IMR-90 (cell line): ENCODE measurements around the gene LRFN2. TPM values are rescaled to one million over a fixed set of nuclear protein-coding genes. Genes with fewer than 3 reads are reported as not detected.

Experiments used
- ATAC-seq: fragments of 200-7000 bp; cut with Tn5 transposase; 2 replicates; pipeline ENCODE4 v1.9.1; 2020; ENCODE audit warnings: low read depth, mild to moderate bottlenecking, moderate library complexity
- BruUV-seq: library from RNA; stranded (reverse); fragments of 400-500 nt; replicated peaks from 2 replicates; lab custom pipeline; 2021; lab: Mats Ljungman, UMichigan
- CTCF ChIA-PET: fragments of 300-600 bp; formaldehyde crosslinking; extraction: SDS; loops from one replicate; lab custom pipeline; 2021; ENCODE audit warnings: antibody characterized with exemption; lab: Yijun Ruan, JAX
- POLR2A ChIA-PET: fragments of 300-600 bp; sonication (Branson Sonifier 250); formaldehyde crosslinking; loops from one replicate; lab custom pipeline; 2022; ENCODE audit warnings: antibody characterized with exemption; ENCODE audit not compliant: unreplicated experiment; lab: Charles Lee
- DNase-seq: peaks from one replicate; pipeline ENCODE4 v3.0.0; 2013
- H2AFZ ChIP-seq: replicated peaks from 2 replicates; pipeline ENCODE3; 2013; ENCODE audit warnings: low read length, mild to moderate bottlenecking; ENCODE audit not compliant: poor library complexity
- H2AK5ac ChIP-seq: 2 replicates; pipeline ENCODE4 v1.6.1; 2013; ENCODE audit warnings: low read depth, low read length, inconsistent platforms
- H2AK9ac ChIP-seq: replicated peaks from 2 replicates; pipeline ENCODE3; 2013; ENCODE audit warnings: mild to moderate bottlenecking, low read depth, low read length, moderate library complexity; ENCODE audit not compliant: poor library complexity
- H2BK120ac ChIP-seq: 2 replicates; pipeline ENCODE4 v1.6.1; 2013; ENCODE audit warnings: low read depth, low read length, inconsistent platforms
- H2BK15ac ChIP-seq: 3 replicates; pipeline ENCODE4 v1.6.1; 2013; ENCODE audit warnings: low read depth, low read length, inconsistent platforms
- H2BK20ac ChIP-seq: 2 replicates; pipeline ENCODE4 v1.6.1; 2013; ENCODE audit warnings: low read depth, mild to moderate bottlenecking, inconsistent platforms, low read length, moderate library complexity
- H2BK5ac ChIP-seq: 2 replicates; pipeline ENCODE4 v1.6.1; 2013; ENCODE audit warnings: mild to moderate bottlenecking, low read depth, low read length, inconsistent platforms; ENCODE audit not compliant: poor library complexity, severe bottlenecking
- H3K14ac ChIP-seq: replicated peaks from 2 replicates; pipeline ENCODE4 v1.6.1; 2013; ENCODE audit warnings: low read depth, low read length, inconsistent platforms
- H3K18ac ChIP-seq: 2 replicates; pipeline ENCODE4 v1.6.1; 2013; ENCODE audit warnings: low read depth, low read length, control low read depth
- H3K23ac ChIP-seq: 2 replicates; pipeline ENCODE4 v1.6.1; 2013; ENCODE audit warnings: low read depth, low read length, inconsistent platforms
- H3K27ac ChIP-seq: 2 replicates; pipeline ENCODE4 v1.5.1; 2013; ENCODE audit warnings: mild to moderate bottlenecking, control low read depth, low read length; ENCODE audit not compliant: insufficient read depth
- H3K27me3 ChIP-seq: 2 replicates; pipeline ENCODE4 v1.6.1; 2013; ENCODE audit warnings: low read length; ENCODE audit not compliant: control insufficient read depth, insufficient read depth
- H3K36me3 ChIP-seq: 2 replicates; pipeline ENCODE4 v1.6.1; 2013; ENCODE audit warnings: low read length, mixed read lengths; ENCODE audit not compliant: control insufficient read depth, insufficient read depth
- H3K4ac ChIP-seq: 2 replicates; pipeline ENCODE4 v1.6.1; 2013; ENCODE audit warnings: low read depth, low read length, inconsistent platforms
- H3K4me1 ChIP-seq: 2 replicates; pipeline ENCODE4 v1.6.1; 2013; ENCODE audit warnings: low read length, mixed read lengths; ENCODE audit not compliant: control insufficient read depth, insufficient read depth
- H3K4me2 ChIP-seq: 2 replicates; pipeline ENCODE4 v1.6.1; 2013; ENCODE audit warnings: low read depth, mild to moderate bottlenecking, control low read depth, low read length, moderate library complexity
- H3K4me3 ChIP-seq: 2 replicates; pipeline ENCODE4 v1.5.1; 2013; ENCODE audit warnings: low read depth, mild to moderate bottlenecking, control low read depth, low read length, moderate library complexity; ENCODE audit not compliant: insufficient read depth
- H3K56ac ChIP-seq: 2 replicates; pipeline ENCODE4 v1.6.1; 2013; ENCODE audit warnings: low read length, inconsistent platforms; ENCODE audit not compliant: insufficient read depth; ENCODE audit errors: extremely low read depth
- H3K79me1 ChIP-seq, 2 experiments: 2 replicates each; pipeline ENCODE4 v1.6.1; 2013; ENCODE audit warnings: low read length in 2 of 2, inconsistent platforms in 1 of 2, low read depth in 1 of 2
- H3K9ac ChIP-seq: 2 replicates; pipeline ENCODE4 v1.6.1; 2013; ENCODE audit warnings: low read depth, low read length, control low read depth
- H3K9me1 ChIP-seq: 2 replicates; pipeline ENCODE4 v1.6.1; 2013; ENCODE audit warnings: low read length, inconsistent platforms; ENCODE audit not compliant: insufficient read depth
- H3K9me3 ChIP-seq: 2 replicates; pipeline ENCODE4 v1.6.1; 2013; ENCODE audit warnings: low read length; ENCODE audit not compliant: control insufficient read depth, insufficient read depth
- H4K20me1 ChIP-seq: 2 replicates; pipeline ENCODE4 v1.6.1; 2013; ENCODE audit warnings: low read length, inconsistent platforms; ENCODE audit not compliant: insufficient read depth
- H4K5ac ChIP-seq: 2 replicates; pipeline ENCODE4 v1.6.1; 2013; ENCODE audit warnings: mild to moderate bottlenecking, low read depth, low read length, control low read depth
- H4K8ac ChIP-seq, 2 experiments: 2 replicates each; pipeline ENCODE4 v1.6.1; 2013; ENCODE audit warnings: low read depth in 2 of 2, low read length in 2 of 2, control low read depth in 1 of 2, inconsistent platforms in 1 of 2
- H4K91ac ChIP-seq: 2 replicates; pipeline ENCODE4 v1.6.1; 2013; ENCODE audit warnings: low read depth, low read length, inconsistent platforms; ENCODE audit not compliant: insufficient read depth
- CEBPB ChIP-seq: IDR thresholded peaks from 2 replicates; pipeline ENCODE4 v1.6.1; 2012; ENCODE audit warnings: low read depth, low read length, improper control_type of control experiment
- CHD1 ChIP-seq: IDR thresholded peaks from 2 replicates; pipeline ENCODE4 v1.6.1; 2012; ENCODE audit warnings: low read depth, low read length, improper control_type of control experiment
- FOS ChIP-seq: fragments of 150-350 bp; IDR thresholded peaks from 2 replicates; pipeline ENCODE4 v1.6.1; 2016; ENCODE audit warnings: low read depth, low read length
- MAFK ChIP-seq: IDR thresholded peaks from 2 replicates; pipeline ENCODE4 v1.6.1; 2012; ENCODE audit warnings: low read depth, low read length, improper control_type of control experiment
- MAZ ChIP-seq: IDR thresholded peaks from 2 replicates; pipeline ENCODE4 v1.6.1; 2012; ENCODE audit warnings: low read depth, mild to moderate bottlenecking, low read length, improper control_type of control experiment, moderate library complexity, borderline replicate concordance
- MXI1 ChIP-seq: IDR thresholded peaks from 2 replicates; pipeline ENCODE4 v1.6.1; 2012; ENCODE audit warnings: low read depth, mild to moderate bottlenecking, low read length, moderate library complexity, borderline replicate concordance
- POLR2A ChIP-seq: IDR thresholded peaks from 2 replicates; pipeline ENCODE4 v1.6.1; 2012; ENCODE audit warnings: mild to moderate bottlenecking, low read depth, low read length
- RAD21 ChIP-seq: IDR thresholded peaks from 2 replicates; pipeline ENCODE4 v1.6.1; 2012; ENCODE audit warnings: low read length, improper control_type of control experiment
- RCOR1 ChIP-seq: IDR thresholded peaks from 2 replicates; pipeline ENCODE4 v1.6.1; 2012; ENCODE audit warnings: mild to moderate bottlenecking, low read length, improper control_type of control experiment; ENCODE audit not compliant: insufficient replicate concordance
- WGBS, 2 experiments: methylation state at CpG; one replicate each; pipeline versions ENCODE4 v1.1.5 to v1.1.7; 2013; ENCODE audit warnings: missing lambda C conversion rate in 2 of 2; ENCODE audit not compliant: insufficient read length in 1 of 2; ENCODE audit errors: extremely low coverage in 2 of 2; 5-methylcytosine and 5-hydroxymethylcytosine counted together
- dilution Hi-C: fragments of 300-500 bp; cut with HindIII; formaldehyde crosslinking; loops from one replicate; pipeline ENCODE4 v1.14.3; 2018; ENCODE audit warnings: low sequenced_read_pairs; ENCODE audit not compliant: unreplicated experiment
- in situ Hi-C: fragments of 300-500 bp; cut with MboI; formaldehyde crosslinking; loops from 3 replicates; pipeline ENCODE4 v1.14.3; 2019; ENCODE audit warnings: low sequenced_read_pairs, inconsistent platforms, mixed read lengths
- intact Hi-C: fragments of 100-400 bp; cut with micrococcal nuclease; formaldehyde crosslinking; loops from 2 replicates; pipeline ENCODE4 v1.10.0; 2022
- polyA plus RNA-seq, 3 experiments: library from polyadenylated mRNA; depleted of rRNA; stranded (reverse); fragments of >200 nt; gene quantifications; 2 replicates each; pipeline ENCODE4 v1.2.3, GENCODE V29; 2012; ENCODE audit warnings: low replicate concordance in 1 of 3
- total RNA-seq: library from RNA; depleted of rRNA; stranded (reverse); fragments of >200 nt; gene quantifications from 2 replicates; pipeline ENCODE4 v1.2.3, GENCODE V29; 2012
- TF ChIP-seq, protein P1 (sequence below): fragments of 150-350 bp; IDR thresholded peaks from 2 replicates; pipeline ENCODE4 v1.6.1; 2016; ENCODE audit warnings: low read depth, mild to moderate bottlenecking, low read length, moderate library complexity, borderline replicate concordance

Gene LRFN2
- total and polyA plus RNA-seq, 2 of the 4 experiments (the other 2 are of a cell fraction): not detected

DNA sequence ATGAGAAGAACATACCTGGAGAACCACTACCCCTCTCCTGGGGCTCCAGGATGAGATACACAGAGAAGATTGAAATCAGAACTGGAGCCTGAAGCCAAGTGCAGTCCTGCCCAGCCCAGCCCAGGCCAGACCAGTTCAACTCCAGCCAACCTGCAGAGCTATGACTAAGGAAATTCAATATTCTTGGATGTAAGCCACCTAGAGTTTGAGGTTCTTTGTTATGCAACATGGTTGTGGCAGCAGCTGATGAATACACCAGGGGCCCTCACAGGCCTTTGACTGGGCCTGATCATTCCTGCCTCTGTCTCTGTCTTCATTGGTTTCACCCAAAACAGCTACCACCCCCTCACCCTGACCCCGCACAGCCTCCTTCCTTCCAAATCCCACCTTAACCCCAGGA, 167.8 kb downstream of the LRFN2 start:
- intact Hi-C loops: no loop called here

More for the DNA sequence above, 167.8 kb downstream of the LRFN2 start:
- H3K56ac ChIP-seq: no peak overlapping the region
- no peaks in the 10 kb centered on the region for H3K36me3 ChIP-seq
- no peaks in the 10 kb centered on the region for H3K79me1 ChIP-seq
- POLR2A ChIA-PET: no interaction called here
- no peak overlapping the region for H3K18ac ChIP-seq
- no peak overlapping the region for H2AK9ac ChIP-seq
- in situ Hi-C loops (no loop called here), dilution Hi-C loops (no loop called here)
- no peak for ATAC-seq
- no peak overlapping the region for H2BK120ac ChIP-seq
- H2BK5ac ChIP-seq: no peak overlapping the region
- H2AK5ac ChIP-seq: no peak overlapping the region
- H3K4me2 ChIP-seq: no peak overlapping the region
- H4K5ac ChIP-seq: no peak overlapping the region
- no peak overlapping the region for H3K14ac ChIP-seq
- no CpG with 5 or more reads among the region's 1 CpG for WGBS, 2 experiments
- no peak overlapping the region for H2AFZ ChIP-seq
- no peak overlapping the region for H3K4ac ChIP-seq
- no peak overlapping the region for H3K9ac ChIP-seq
- no peaks in the 10 kb centered on the region for H3K4me1 ChIP-seq
- H3K9me1 ChIP-seq: no peaks in the 10 kb centered on the region
- H4K20me1 ChIP-seq: no peaks in the 10 kb centered on the region
- H3K27ac ChIP-seq: no peak overlapping the region
- H2BK15ac ChIP-seq: no peak overlapping the region
- H3K9me3 ChIP-seq: no peaks in the 10 kb centered on the region
- no peak overlapping the region for H4K8ac ChIP-seq
- no peak overlapping the region for H2BK20ac ChIP-seq
- no peak overlapping the region for H3K23ac ChIP-seq
- BruUV-seq: no TSS peak
- TF ChIP-seq MAFK (no peak), FOS (no peak), CHD1 (no peak), RCOR1 (no peak), RAD21 (no peak), MAZ (no peak), CEBPB (no peak), POLR2A (no peak), MXI1 (no peak)
- TF ChIP-seq, protein P1, sequence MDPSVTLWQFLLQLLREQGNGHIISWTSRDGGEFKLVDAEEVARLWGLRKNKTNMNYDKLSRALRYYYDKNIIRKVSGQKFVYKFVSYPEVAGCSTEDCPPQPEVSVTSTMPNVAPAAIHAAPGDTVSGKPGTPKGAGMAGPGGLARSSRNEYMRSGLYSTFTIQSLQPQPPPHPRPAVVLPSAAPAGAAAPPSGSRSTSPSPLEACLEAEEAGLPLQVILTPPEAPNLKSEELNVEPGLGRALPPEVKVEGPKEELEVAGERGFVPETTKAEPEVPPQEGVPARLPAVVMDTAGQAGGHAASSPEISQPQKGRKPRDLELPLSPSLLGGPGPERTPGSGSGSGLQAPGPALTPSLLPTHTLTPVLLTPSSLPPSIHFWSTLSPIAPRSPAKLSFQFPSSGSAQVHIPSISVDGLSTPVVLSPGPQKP: no peak
- DNase-seq: no peak
- no peaks in the 10 kb centered on the region for H3K27me3 ChIP-seq
- no peak overlapping the region for H4K91ac ChIP-seq
- H3K4me3 ChIP-seq: no peak overlapping the region
- CTCF ChIA-PET: no interaction called here
